DND-41 (cell line): ENCODE results near the gene PIP5K1A.

Experiments used
- CTCF ChIP-seq: IDR thresholded peaks from 2 replicates; pipeline ENCODE4 v1.5.1; 2012; ENCODE audit warnings: borderline replicate concordance, low read length, moderate library complexity, mild to moderate bottlenecking; ENCODE audit not compliant: poor library complexity, severe bottlenecking; ENCODE audit errors: extremely low read depth
- EZH2 ChIP-seq: IDR thresholded peaks from 3 replicates; pipeline ENCODE4 v1.6.1; 2012; ENCODE audit warnings: borderline replicate concordance, low read depth, mild to moderate bottlenecking, moderate library complexity, low read length, inconsistent platforms; ENCODE audit not compliant: severe bottlenecking

GRCh38 chr1:151235235-151235634, 36.9 kb downstream of the PIP5K1A start:
- TF ChIP-seq EZH2, result no peak
- TF ChIP-seq CTCF, result no peak
